Endothelial cell (in vitro differentiated cells): ENCODE results near the gene ZNF789. TPM values are rescaled to one million over a fixed set of nuclear protein-coding genes. Genes with fewer than 3 reads are reported as not detected.

Experiments used
- DNase-seq: peaks from one replicate; pipeline ENCODE4 v3.0.0; 2021; ENCODE audit warnings: low spot score
- H3K27ac Mint-ChIP-seq: one replicate; pipeline ENCODE4 v1.8.0; 2021; ENCODE audit warnings: mixed read lengths, inconsistent platforms; ENCODE audit not compliant: unreplicated experiment
- H3K27me3 Mint-ChIP-seq: one replicate; pipeline ENCODE4 v1.8.0; 2021; ENCODE audit warnings: mild to moderate bottlenecking, moderate library complexity, mixed read lengths, inconsistent platforms; ENCODE audit not compliant: unreplicated experiment
- H3K36me3 Mint-ChIP-seq: one replicate; pipeline ENCODE4 v1.8.0; 2021; ENCODE audit warnings: mild to moderate bottlenecking, low read depth, mixed read lengths, inconsistent platforms; ENCODE audit not compliant: unreplicated experiment
- H3K4me1 Mint-ChIP-seq: one replicate; pipeline ENCODE4 v1.8.0; 2021; ENCODE audit warnings: mild to moderate bottlenecking, mixed read lengths, inconsistent platforms; ENCODE audit not compliant: unreplicated experiment
- H3K4me3 Mint-ChIP-seq: one replicate; pipeline ENCODE4 v1.8.0; 2021; ENCODE audit warnings: mild to moderate bottlenecking, mixed read lengths, inconsistent platforms; ENCODE audit not compliant: unreplicated experiment
- H3K9me3 Mint-ChIP-seq: one replicate; pipeline ENCODE4 v1.8.0; 2021; ENCODE audit warnings: mixed read lengths, inconsistent platforms; ENCODE audit not compliant: unreplicated experiment
- CTCF ChIP-seq: fragments of 200-600 bp; sonication (generic); IDR thresholded peaks from one replicate; pipeline ENCODE4 v1.5.0; 2021; ENCODE audit warnings: antibody characterized with exemption; ENCODE audit not compliant: unreplicated experiment
- total RNA-seq: library from RNA; stranded (reverse); fragmentation: NEBNext Ultra II Directional; extraction: Animal tissue kit (Norgen Biotek cat#: 25700); gene quantifications from one replicate; pipeline ENCODE4 v1.2.1, GENCODE V29; 2021; ENCODE audit not compliant: unreplicated experiment

The ZNF789 gene
- total RNA-seq, 1 donor from 2014 or later = 17.1 TPM

DNA sequence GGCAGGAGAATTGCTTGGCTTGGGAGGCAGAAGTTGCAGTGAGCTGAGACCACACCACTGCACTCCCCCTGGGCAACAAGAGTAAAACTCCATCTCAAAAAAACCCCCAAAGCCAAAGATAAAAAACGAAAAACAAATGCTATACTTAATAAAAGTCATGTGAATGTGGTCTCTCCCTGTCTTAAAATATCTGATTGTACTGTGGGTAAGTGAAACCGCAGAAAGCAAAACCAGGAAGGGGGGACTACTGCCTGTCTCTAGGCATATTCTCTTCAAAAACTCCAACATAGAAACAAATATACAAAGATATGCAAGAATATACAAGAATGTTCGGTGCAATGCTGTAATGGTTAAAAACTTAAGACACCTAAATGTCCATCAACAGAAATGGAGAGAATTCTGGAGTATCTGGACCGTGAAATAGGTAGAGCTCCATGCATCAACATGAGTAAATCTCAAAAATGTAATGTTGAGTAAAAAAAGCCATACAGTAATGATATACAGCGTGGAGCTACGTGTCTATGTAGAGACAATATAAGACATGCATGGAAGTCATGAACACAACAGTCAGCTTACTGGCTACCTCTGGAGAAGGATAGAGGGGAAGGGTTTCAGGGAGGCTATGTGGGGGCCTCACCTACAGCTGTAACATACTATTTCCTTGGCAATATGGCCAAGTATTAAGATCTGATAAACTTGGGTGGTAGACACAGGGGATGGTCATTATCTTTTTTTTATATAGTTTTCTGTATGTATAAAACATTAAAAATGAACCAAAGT, 25.3 kb downstream of the ZNF789 start:
- peaks cover 12% of the 10 kb centered on the region for H3K27me3 Mint-ChIP-seq
- peaks cover 34% of the 10 kb centered on the region for H3K36me3 Mint-ChIP-seq
- peaks cover 30% of the 10 kb centered on the region for H3K4me1 Mint-ChIP-seq
- peak overlapping the region; percentile 86 for H3K27ac Mint-ChIP-seq
- DNase-seq = no peak
- H3K9me3 Mint-ChIP-seq = no peaks in the 10 kb centered on the region
- peak overlapping the region; percentile 100 for H3K4me3 Mint-ChIP-seq
- TF ChIP-seq CTCF = no peak

GRCh38 chr7:99498546-99498944, 25.9 kb downstream of the ZNF789 start:
- Mint-ChIP-seq H3K4me1 (peaks cover 30% of the 10 kb centered on the region), H3K4me3 (peak overlapping the region; percentile 100), H3K9me3 (no peaks in the 10 kb centered on the region), H3K36me3 (peaks cover 28% of the 10 kb centered on the region), H3K27ac (peak overlapping the region; percentile 100), H3K27me3 (peaks cover 12% of the 10 kb centered on the region)
- no peak for TF ChIP-seq CTCF
- DNase-seq = no peak

- no peak for TF ChIP-seq CTCF
- Mint-ChIP-seq H3K27me3 (peaks cover 12% of the 10 kb centered on the region), H3K4me1 (peaks cover 30% of the 10 kb centered on the region), H3K9me3 (no peaks in the 10 kb centered on the region), H3K36me3 (peaks cover 20% of the 10 kb centered on the region), H3K27ac (peak overlapping the region; percentile 100), H3K4me3 (peak overlapping the region; percentile 100)
- DNase-seq = no peak
These were observed 26.7 kb downstream of the ZNF789 start for GRCh38 chr7:99499371-99499720.

GRCh38 chr7:99499721-99500636, 27.3 kb downstream of the ZNF789 start, which contains the start of gene ZNF394:
ZNF394 (minus strand) TSS chr7:99500281; CDS start chr7:99500093, 188 bp downstream.
- Mint-ChIP-seq H3K4me3 (peak within 1 kb of the TSS; percentile 100), H3K4me1 (peaks cover 32% of the 10 kb centered on the region)
- TF ChIP-seq CTCF = no peak

More at GRCh38 chr7:99499721-99500636, 27.3 kb downstream of the ZNF789 start, which contains the start of gene ZNF394:
- H3K9me3 Mint-ChIP-seq = no peaks in the 10 kb centered on the region
- H3K27ac Mint-ChIP-seq = peak within 1 kb of the TSS; percentile 100
- peaks cover 14% of the 10 kb centered on the region for H3K27me3 Mint-ChIP-seq
- peak; percentile 74 for DNase-seq
- peaks cover 17% of the 10 kb centered on the region for H3K36me3 Mint-ChIP-seq
